IMR-90 (cell line): Measurements from ENCODE around the gene HCFC1R1. TPM values are rescaled to one million over a fixed set of nuclear protein-coding genes. Genes with fewer than 3 reads are reported as not detected.

ENCODE experiments used
- ATAC-seq: fragments of 200-7000 bp; cut with Tn5 transposase; 2 replicates; pipeline ENCODE4 v1.9.1; 2020; ENCODE audit warnings: low read depth, mild to moderate bottlenecking, moderate library complexity
- BruUV-seq: library from RNA; stranded (reverse); fragments of 400-500 nt; replicated peaks from 2 replicates; lab custom pipeline; 2021; lab: Mats Ljungman, UMichigan
- CTCF ChIA-PET: fragments of 300-600 bp; formaldehyde crosslinking; extraction: SDS; loops from one replicate; lab custom pipeline; 2021; ENCODE audit warnings: antibody characterized with exemption; lab: Yijun Ruan, JAX
- POLR2A ChIA-PET: fragments of 300-600 bp; sonication (Branson Sonifier 250); formaldehyde crosslinking; loops from one replicate; lab custom pipeline; 2022; ENCODE audit warnings: antibody characterized with exemption; ENCODE audit not compliant: unreplicated experiment; lab: Charles Lee
- DNase-seq: peaks from one replicate; pipeline ENCODE4 v3.0.0; 2013
- H2AFZ ChIP-seq: replicated peaks from 2 replicates; pipeline ENCODE3; 2013; ENCODE audit warnings: low read length, mild to moderate bottlenecking; ENCODE audit not compliant: poor library complexity
- H2AK5ac ChIP-seq: 2 replicates; pipeline ENCODE4 v1.6.1; 2013; ENCODE audit warnings: low read depth, low read length, inconsistent platforms
- H2AK9ac ChIP-seq: replicated peaks from 2 replicates; pipeline ENCODE3; 2013; ENCODE audit warnings: mild to moderate bottlenecking, low read depth, low read length, moderate library complexity; ENCODE audit not compliant: poor library complexity
- H2BK120ac ChIP-seq: 2 replicates; pipeline ENCODE4 v1.6.1; 2013; ENCODE audit warnings: low read depth, low read length, inconsistent platforms
- H2BK15ac ChIP-seq: 3 replicates; pipeline ENCODE4 v1.6.1; 2013; ENCODE audit warnings: low read depth, low read length, inconsistent platforms
- H2BK20ac ChIP-seq: 2 replicates; pipeline ENCODE4 v1.6.1; 2013; ENCODE audit warnings: low read depth, mild to moderate bottlenecking, inconsistent platforms, low read length, moderate library complexity
- H2BK5ac ChIP-seq: 2 replicates; pipeline ENCODE4 v1.6.1; 2013; ENCODE audit warnings: mild to moderate bottlenecking, low read depth, low read length, inconsistent platforms; ENCODE audit not compliant: poor library complexity, severe bottlenecking
- H3K14ac ChIP-seq: replicated peaks from 2 replicates; pipeline ENCODE4 v1.6.1; 2013; ENCODE audit warnings: low read depth, low read length, inconsistent platforms
- H3K18ac ChIP-seq: 2 replicates; pipeline ENCODE4 v1.6.1; 2013; ENCODE audit warnings: low read depth, low read length, control low read depth
- H3K23ac ChIP-seq: 2 replicates; pipeline ENCODE4 v1.6.1; 2013; ENCODE audit warnings: low read depth, low read length, inconsistent platforms
- H3K27ac ChIP-seq: 2 replicates; pipeline ENCODE4 v1.5.1; 2013; ENCODE audit warnings: mild to moderate bottlenecking, control low read depth, low read length; ENCODE audit not compliant: insufficient read depth
- H3K27me3 ChIP-seq: 2 replicates; pipeline ENCODE4 v1.6.1; 2013; ENCODE audit warnings: low read length; ENCODE audit not compliant: control insufficient read depth, insufficient read depth
- H3K36me3 ChIP-seq: 2 replicates; pipeline ENCODE4 v1.6.1; 2013; ENCODE audit warnings: low read length, mixed read lengths; ENCODE audit not compliant: control insufficient read depth, insufficient read depth
- H3K4ac ChIP-seq: 2 replicates; pipeline ENCODE4 v1.6.1; 2013; ENCODE audit warnings: low read depth, low read length, inconsistent platforms
- H3K4me1 ChIP-seq: 2 replicates; pipeline ENCODE4 v1.6.1; 2013; ENCODE audit warnings: low read length, mixed read lengths; ENCODE audit not compliant: control insufficient read depth, insufficient read depth
- H3K4me2 ChIP-seq: 2 replicates; pipeline ENCODE4 v1.6.1; 2013; ENCODE audit warnings: low read depth, mild to moderate bottlenecking, control low read depth, low read length, moderate library complexity
- H3K4me3 ChIP-seq: 2 replicates; pipeline ENCODE4 v1.5.1; 2013; ENCODE audit warnings: low read depth, mild to moderate bottlenecking, control low read depth, low read length, moderate library complexity; ENCODE audit not compliant: insufficient read depth
- H3K56ac ChIP-seq: 2 replicates; pipeline ENCODE4 v1.6.1; 2013; ENCODE audit warnings: low read length, inconsistent platforms; ENCODE audit not compliant: insufficient read depth; ENCODE audit errors: extremely low read depth
- H3K79me1 ChIP-seq, 2 experiments: 2 replicates each; pipeline ENCODE4 v1.6.1; 2013; ENCODE audit warnings: low read length in 2 of 2, inconsistent platforms in 1 of 2, low read depth in 1 of 2
- H3K9ac ChIP-seq: 2 replicates; pipeline ENCODE4 v1.6.1; 2013; ENCODE audit warnings: low read depth, low read length, control low read depth
- H3K9me1 ChIP-seq: 2 replicates; pipeline ENCODE4 v1.6.1; 2013; ENCODE audit warnings: low read length, inconsistent platforms; ENCODE audit not compliant: insufficient read depth
- H3K9me3 ChIP-seq: 2 replicates; pipeline ENCODE4 v1.6.1; 2013; ENCODE audit warnings: low read length; ENCODE audit not compliant: control insufficient read depth, insufficient read depth
- H4K20me1 ChIP-seq: 2 replicates; pipeline ENCODE4 v1.6.1; 2013; ENCODE audit warnings: low read length, inconsistent platforms; ENCODE audit not compliant: insufficient read depth
- H4K5ac ChIP-seq: 2 replicates; pipeline ENCODE4 v1.6.1; 2013; ENCODE audit warnings: mild to moderate bottlenecking, low read depth, low read length, control low read depth
- H4K8ac ChIP-seq, 2 experiments: 2 replicates each; pipeline ENCODE4 v1.6.1; 2013; ENCODE audit warnings: low read depth in 2 of 2, low read length in 2 of 2, control low read depth in 1 of 2, inconsistent platforms in 1 of 2
- H4K91ac ChIP-seq: 2 replicates; pipeline ENCODE4 v1.6.1; 2013; ENCODE audit warnings: low read depth, low read length, inconsistent platforms; ENCODE audit not compliant: insufficient read depth
- BHLHE40 ChIP-seq: fragments of 150-350 bp; IDR thresholded peaks from 2 replicates; pipeline ENCODE4 v1.6.1; 2016; ENCODE audit warnings: mild to moderate bottlenecking, low read depth, low read length
- FOS ChIP-seq: fragments of 150-350 bp; IDR thresholded peaks from 2 replicates; pipeline ENCODE4 v1.6.1; 2016; ENCODE audit warnings: low read depth, low read length
- MAFK ChIP-seq: IDR thresholded peaks from 2 replicates; pipeline ENCODE4 v1.6.1; 2012; ENCODE audit warnings: low read depth, low read length, improper control_type of control experiment
- MAZ ChIP-seq: IDR thresholded peaks from 2 replicates; pipeline ENCODE4 v1.6.1; 2012; ENCODE audit warnings: low read depth, mild to moderate bottlenecking, low read length, improper control_type of control experiment, moderate library complexity, borderline replicate concordance
- MXI1 ChIP-seq: IDR thresholded peaks from 2 replicates; pipeline ENCODE4 v1.6.1; 2012; ENCODE audit warnings: low read depth, mild to moderate bottlenecking, low read length, moderate library complexity, borderline replicate concordance
- NFE2L2 ChIP-seq: fragments of 150-350 bp; IDR thresholded peaks from 2 replicates; pipeline ENCODE4 v1.6.1; 2016; ENCODE audit warnings: low read depth, mild to moderate bottlenecking, low read length
- RFX5 ChIP-seq: IDR thresholded peaks from 2 replicates; pipeline ENCODE4 v1.8.0; 2012; ENCODE audit warnings: low read depth, mild to moderate bottlenecking, low read length, moderate library complexity
- WGBS, 2 experiments: methylation state at CpG; one replicate each; pipeline versions ENCODE4 v1.1.5 to v1.1.7; 2013; ENCODE audit warnings: missing lambda C conversion rate in 2 of 2; ENCODE audit not compliant: insufficient read length in 1 of 2; ENCODE audit errors: extremely low coverage in 2 of 2; 5-methylcytosine and 5-hydroxymethylcytosine counted together
- dilution Hi-C: fragments of 300-500 bp; cut with HindIII; formaldehyde crosslinking; loops from one replicate; pipeline ENCODE4 v1.14.3; 2018; ENCODE audit warnings: low sequenced_read_pairs; ENCODE audit not compliant: unreplicated experiment
- in situ Hi-C: fragments of 300-500 bp; cut with MboI; formaldehyde crosslinking; loops from 3 replicates; pipeline ENCODE4 v1.14.3; 2019; ENCODE audit warnings: low sequenced_read_pairs, inconsistent platforms, mixed read lengths
- intact Hi-C: fragments of 100-400 bp; cut with micrococcal nuclease; formaldehyde crosslinking; loops from 2 replicates; pipeline ENCODE4 v1.10.0; 2022
- polyA plus RNA-seq, 3 experiments: library from polyadenylated mRNA; depleted of rRNA; stranded (reverse); fragments of >200 nt; gene quantifications; 2 replicates each; pipeline ENCODE4 v1.2.3, GENCODE V29; 2012; ENCODE audit warnings: low replicate concordance in 1 of 3
- total RNA-seq: library from RNA; depleted of rRNA; stranded (reverse); fragments of >200 nt; gene quantifications from 2 replicates; pipeline ENCODE4 v1.2.3, GENCODE V29; 2012
- TF ChIP-seq, protein P1 (sequence below): fragments of 150-350 bp; IDR thresholded peaks from 2 replicates; pipeline ENCODE4 v1.6.1; 2016; ENCODE audit warnings: low read depth, mild to moderate bottlenecking, low read length, moderate library complexity, borderline replicate concordance
- TF ChIP-seq, protein P2 (sequence below): conservative IDR thresholded peaks from 2 replicates; pipeline ENCODE4 v1.5.1; 2012; ENCODE audit warnings: mild to moderate bottlenecking, low read depth, low read length, improper control_type of control experiment
- TF ChIP-seq, protein P3 (sequence below): fragments of 150-350 bp; IDR thresholded peaks from 2 replicates; pipeline ENCODE4 v1.6.1; 2017; ENCODE audit warnings: mild to moderate bottlenecking, antibody characterized with exemption, low read length, low read depth

The HCFC1R1 gene
- total and polyA plus RNA-seq, 2 of the 4 experiments (the other 2 are of a cell fraction) = 7.2 to 57.9 TPM

DNA sequence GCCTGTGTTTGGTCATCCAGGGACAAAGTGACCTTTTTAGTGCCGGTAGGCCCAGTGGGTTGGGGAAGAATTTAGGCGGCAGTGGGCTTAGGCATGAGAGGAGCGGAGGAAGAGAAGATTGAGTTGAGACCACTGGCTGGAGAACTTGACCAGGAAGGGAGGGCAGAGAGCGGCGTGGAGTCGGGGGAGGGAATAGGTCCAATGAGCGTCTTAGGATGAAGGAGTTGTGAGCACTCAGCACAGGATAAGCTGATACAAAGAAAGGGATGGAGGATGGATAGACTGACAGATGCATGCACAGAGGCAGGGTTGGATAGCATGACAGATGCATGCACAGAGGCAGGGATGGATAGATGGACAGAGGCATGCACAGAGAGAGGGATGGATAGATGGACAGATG lies 49.7 kb upstream of the HCFC1R1 start:
- Histone ChIP-seq H2AK9ac (no peak overlapping the region), H3K9me1 (peaks cover 6% of the 10 kb centered on the region; the same call in 1 of the 2 replicates), H2BK15ac (no peak overlapping the region), H3K9me3 (no peaks in the 10 kb centered on the region), H4K8ac (no peak overlapping the region), H3K4me1 (no peaks in the 10 kb centered on the region), H3K4me2 (no peak overlapping the region), H3K4ac (no peak overlapping the region), H3K27ac (no peak overlapping the region), H4K5ac (no peak overlapping the region), H2BK20ac (no peak overlapping the region), H3K79me1 (no peaks in the 10 kb centered on the region), H4K91ac (no peak overlapping the region), H3K4me3 (no peak overlapping the region), H3K14ac (no peak overlapping the region), H2AK5ac (no peak overlapping the region), H3K56ac (no peak overlapping the region), H3K18ac (no peak overlapping the region), H3K36me3 (no peaks in the 10 kb centered on the region), H2BK5ac (no peak overlapping the region), H3K9ac (no peak overlapping the region), H2BK120ac (no peak overlapping the region), H3K23ac (no peak overlapping the region), H3K27me3 (peaks cover 42% of the 10 kb centered on the region), H2AFZ (no peak overlapping the region), H4K20me1 (no peaks in the 10 kb centered on the region)
- dilution Hi-C loops (no loop called here), in situ Hi-C loops (no loop called here), intact Hi-C loops (no loop called here)
- TF ChIP-seq RFX5 (no peak), MAFK (no peak), FOS (no peak), MAZ (no peak), MXI1 (no peak), NFE2L2 (no peak), BHLHE40 (no peak)
- TF ChIP-seq, protein P1, sequence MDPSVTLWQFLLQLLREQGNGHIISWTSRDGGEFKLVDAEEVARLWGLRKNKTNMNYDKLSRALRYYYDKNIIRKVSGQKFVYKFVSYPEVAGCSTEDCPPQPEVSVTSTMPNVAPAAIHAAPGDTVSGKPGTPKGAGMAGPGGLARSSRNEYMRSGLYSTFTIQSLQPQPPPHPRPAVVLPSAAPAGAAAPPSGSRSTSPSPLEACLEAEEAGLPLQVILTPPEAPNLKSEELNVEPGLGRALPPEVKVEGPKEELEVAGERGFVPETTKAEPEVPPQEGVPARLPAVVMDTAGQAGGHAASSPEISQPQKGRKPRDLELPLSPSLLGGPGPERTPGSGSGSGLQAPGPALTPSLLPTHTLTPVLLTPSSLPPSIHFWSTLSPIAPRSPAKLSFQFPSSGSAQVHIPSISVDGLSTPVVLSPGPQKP = no peak
- TF ChIP-seq, protein P2, sequence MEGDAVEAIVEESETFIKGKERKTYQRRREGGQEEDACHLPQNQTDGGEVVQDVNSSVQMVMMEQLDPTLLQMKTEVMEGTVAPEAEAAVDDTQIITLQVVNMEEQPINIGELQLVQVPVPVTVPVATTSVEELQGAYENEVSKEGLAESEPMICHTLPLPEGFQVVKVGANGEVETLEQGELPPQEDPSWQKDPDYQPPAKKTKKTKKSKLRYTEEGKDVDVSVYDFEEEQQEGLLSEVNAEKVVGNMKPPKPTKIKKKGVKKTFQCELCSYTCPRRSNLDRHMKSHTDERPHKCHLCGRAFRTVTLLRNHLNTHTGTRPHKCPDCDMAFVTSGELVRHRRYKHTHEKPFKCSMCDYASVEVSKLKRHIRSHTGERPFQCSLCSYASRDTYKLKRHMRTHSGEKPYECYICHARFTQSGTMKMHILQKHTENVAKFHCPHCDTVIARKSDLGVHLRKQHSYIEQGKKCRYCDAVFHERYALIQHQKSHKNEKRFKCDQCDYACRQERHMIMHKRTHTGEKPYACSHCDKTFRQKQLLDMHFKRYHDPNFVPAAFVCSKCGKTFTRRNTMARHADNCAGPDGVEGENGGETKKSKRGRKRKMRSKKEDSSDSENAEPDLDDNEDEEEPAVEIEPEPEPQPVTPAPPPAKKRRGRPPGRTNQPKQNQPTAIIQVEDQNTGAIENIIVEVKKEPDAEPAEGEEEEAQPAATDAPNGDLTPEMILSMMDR = no peak
- TF ChIP-seq, protein P3, sequence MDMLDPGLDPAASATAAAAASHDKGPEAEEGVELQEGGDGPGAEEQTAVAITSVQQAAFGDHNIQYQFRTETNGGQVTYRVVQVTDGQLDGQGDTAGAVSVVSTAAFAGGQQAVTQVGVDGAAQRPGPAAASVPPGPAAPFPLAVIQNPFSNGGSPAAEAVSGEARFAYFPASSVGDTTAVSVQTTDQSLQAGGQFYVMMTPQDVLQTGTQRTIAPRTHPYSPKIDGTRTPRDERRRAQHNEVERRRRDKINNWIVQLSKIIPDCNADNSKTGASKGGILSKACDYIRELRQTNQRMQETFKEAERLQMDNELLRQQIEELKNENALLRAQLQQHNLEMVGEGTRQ = no peak
- no peak for DNase-seq
- no peak for ATAC-seq
- ChIA-PET CTCF (no interaction called here), POLR2A (no interaction called here)
- 86% methylated on average over 7 of the region's 7 CpGs; no CpG with 5 or more reads in 1 of the 2 experiments for WGBS, 2 experiments
- BruUV-seq = no TSS peak
